ENCODE results near the gene FAM90A1.
A peak's percentile ranks its signal among the peaks of the same experiment; 100 is the strongest.
"Not testable (repeated sequence)": the region's sequence is repeated elsewhere in the genome, so short reads cannot be mapped to it uniquely, and the experiment has no call there.

The FAM90A1 gene

DNA sequence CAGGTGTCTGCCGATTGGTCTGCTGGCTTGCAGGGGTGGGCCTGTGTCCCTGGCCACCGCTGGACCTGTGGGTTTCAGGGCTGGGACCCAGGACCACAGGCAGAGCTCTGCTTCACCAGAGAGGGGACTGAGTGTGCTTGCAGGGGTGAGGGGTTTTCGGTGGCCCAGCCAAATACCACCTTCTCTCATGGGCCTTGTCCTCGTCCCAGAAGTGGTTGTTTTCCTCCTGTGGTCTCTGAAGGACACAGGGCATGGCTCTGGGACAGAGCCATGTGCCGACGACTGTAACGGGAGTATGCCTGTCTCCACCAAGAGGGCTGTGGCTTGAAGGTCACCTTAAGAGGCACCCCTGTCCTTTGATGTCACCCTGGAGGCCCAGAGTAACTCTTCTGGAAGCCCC lies 7.3 kb upstream of the FAM90A1 start:
- DNase-seq (ENCODE audit: low read depth) = not testable (repeated sequence)

DNA sequence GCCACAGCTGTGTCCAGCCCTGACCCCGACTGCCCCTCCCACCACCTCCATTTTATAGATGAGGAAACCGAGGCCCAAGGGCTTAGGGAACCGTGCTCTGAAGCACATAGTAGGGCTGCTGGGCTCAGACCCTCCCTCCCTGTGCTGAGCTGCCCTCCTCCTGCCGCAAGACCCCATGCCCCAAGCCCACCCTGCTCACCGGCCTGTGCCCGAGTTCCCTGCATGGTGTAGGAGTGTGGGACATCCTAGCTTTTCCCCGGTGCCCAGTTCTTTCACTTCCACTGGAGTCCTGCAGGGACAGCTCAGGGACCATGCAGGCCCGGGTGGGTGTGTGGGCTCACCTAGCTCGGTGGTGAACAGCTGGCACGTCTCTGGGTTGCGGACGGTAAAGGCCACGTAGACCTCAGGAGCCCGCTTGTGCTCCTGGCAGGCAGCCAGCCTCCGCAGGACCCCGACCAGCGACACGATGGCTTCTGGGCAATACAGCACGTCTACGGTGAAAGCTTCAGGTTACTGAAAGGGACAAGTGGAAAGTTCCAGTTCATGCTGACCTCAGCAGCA lies 6.6 kb upstream of the FAM90A1 start:
- DNase-seq (ENCODE audit: low read depth); H3K4me3 ChIP-seq (ENCODE audit: low read length): not testable (repeated sequence)

More for the DNA sequence above, 7.3 kb upstream of the FAM90A1 start:
- H3K4me3 ChIP-seq (ENCODE audit: low read length) = not testable (repeated sequence)

DNA sequence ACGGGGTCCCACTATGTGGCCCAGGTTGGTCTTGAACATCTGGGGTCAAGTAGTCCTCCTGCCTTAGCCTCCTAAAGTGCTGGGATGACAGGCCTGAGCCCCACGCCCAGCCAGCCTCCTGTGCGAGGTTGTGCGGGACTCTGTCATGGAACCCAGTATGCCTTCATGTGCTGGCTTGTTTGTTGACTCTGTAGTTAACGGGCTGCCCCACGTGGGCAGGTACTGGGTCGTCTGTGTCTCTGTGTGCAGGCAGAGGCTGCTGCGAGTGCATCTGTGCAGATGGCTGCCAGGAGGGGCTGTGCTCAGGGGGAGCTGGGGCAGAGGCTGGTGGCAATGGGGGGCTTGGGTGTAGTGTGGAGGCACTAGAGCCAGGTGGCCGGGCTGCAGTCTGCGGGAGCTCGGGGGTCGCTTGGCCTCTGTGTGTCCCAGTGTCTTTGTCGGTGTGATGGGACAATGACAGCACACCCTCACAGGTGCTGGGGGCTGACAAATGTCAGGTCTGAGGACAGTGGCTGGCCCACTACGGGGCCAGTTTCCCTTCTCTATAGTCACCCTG lies 6.0 kb upstream of the FAM90A1 start:
- DNase-seq (ENCODE audit: low read depth) = not testable (repeated sequence)

DNA sequence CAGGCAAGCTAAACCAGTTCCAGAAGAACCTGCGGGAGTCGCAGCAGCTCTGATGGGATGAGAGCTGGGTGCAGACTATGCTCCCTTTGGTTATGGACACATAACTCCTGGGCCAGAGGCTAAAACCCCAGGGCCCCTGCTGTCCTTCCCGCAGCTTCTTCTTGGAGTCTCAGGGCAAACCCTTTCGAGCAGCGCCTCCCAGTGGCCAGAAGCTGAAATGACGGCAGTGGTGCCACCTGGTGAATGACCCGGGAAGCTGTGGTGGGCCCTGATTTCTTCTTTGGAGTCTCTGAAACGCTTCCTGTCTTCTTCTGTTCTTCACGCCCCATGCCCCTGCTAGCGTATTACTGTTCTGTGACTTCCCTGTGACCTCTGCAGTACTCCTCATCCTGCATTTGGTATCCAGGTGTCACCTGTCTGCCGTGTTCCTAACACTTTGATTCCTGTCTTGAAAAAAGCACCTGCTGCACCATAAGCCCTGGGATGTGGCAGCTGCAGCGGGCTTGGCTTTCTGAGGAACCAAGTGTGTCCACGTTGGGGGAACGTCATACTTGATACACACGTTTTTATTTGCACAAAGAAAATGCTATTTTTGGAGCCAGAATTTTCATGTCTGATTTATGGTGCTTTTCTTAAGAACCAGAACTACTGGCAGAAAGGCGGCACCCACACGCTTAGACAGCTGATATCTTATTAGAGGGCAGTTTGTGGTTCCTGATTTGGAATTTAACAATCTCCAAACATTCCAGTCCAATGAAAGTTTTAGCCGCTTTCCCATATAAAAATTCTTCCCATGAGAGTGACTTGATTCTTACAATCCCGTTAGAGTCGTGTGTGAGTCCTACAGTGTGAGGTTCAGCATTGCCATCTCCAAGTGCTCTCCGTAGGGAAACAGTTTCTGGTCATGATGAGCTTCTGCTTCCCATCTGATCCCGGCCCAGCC lies 4.5 kb upstream of the FAM90A1 start:
- TF ChIP-seq, protein P1, sequence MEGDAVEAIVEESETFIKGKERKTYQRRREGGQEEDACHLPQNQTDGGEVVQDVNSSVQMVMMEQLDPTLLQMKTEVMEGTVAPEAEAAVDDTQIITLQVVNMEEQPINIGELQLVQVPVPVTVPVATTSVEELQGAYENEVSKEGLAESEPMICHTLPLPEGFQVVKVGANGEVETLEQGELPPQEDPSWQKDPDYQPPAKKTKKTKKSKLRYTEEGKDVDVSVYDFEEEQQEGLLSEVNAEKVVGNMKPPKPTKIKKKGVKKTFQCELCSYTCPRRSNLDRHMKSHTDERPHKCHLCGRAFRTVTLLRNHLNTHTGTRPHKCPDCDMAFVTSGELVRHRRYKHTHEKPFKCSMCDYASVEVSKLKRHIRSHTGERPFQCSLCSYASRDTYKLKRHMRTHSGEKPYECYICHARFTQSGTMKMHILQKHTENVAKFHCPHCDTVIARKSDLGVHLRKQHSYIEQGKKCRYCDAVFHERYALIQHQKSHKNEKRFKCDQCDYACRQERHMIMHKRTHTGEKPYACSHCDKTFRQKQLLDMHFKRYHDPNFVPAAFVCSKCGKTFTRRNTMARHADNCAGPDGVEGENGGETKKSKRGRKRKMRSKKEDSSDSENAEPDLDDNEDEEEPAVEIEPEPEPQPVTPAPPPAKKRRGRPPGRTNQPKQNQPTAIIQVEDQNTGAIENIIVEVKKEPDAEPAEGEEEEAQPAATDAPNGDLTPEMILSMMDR (conservative IDR thresholded peaks at IDR 0.05; ENCODE audit: low read length) = peak; percentile 55
- not testable (repeated sequence) for H3K4me3 ChIP-seq (ENCODE audit: low read length)
- peak; percentile 99 for DNase-seq (ENCODE audit: low read depth)

More for the DNA sequence above, 6.0 kb upstream of the FAM90A1 start:
- not testable (repeated sequence) for H3K4me3 ChIP-seq (ENCODE audit: low read length)

DNA sequence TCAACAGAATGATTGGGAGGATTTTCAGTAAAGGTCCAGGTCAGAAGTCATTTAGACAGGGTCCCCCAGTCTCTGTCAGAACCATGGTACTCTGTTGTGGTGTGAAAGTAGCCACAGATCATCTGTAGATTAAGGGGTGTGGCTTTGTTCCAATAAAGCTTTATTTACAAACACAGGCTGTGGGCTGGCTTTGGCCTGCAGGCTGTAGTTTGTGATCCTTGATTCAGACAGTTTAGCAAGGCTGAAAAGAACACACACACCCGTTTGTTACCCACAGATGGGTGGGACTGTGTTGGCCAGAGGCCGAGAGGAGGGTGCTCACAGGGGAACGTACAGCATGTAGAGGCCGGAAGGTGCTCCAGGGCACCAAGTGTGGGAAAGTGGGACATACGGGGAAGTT lies 3.6 kb upstream of the FAM90A1 start:
- H3K4me3 ChIP-seq (ENCODE audit: low read length); DNase-seq (ENCODE audit: low read depth): not testable (repeated sequence)

DNA sequence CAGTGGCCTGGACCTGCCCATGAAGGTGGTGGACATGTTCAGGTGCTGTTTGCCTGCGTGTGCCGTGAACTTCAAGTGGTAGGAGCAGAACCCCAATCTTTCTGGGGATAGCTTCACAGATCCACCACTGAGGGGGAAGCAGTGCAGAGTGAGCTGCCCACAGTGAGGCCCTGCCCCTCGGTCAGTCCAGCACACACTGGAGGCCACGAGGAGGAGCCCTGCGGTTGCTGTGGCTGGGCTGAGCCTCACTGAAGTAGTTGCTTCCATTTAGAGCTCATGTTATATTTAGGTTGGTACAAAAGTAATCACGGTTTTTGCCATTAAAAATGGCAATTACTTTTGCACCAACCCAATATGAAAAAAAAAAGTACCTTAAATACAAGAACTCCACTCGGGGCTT lies 2.1 kb upstream of the FAM90A1 start:
- not testable (repeated sequence) for DNase-seq (ENCODE audit: low read depth); H3K4me3 ChIP-seq (ENCODE audit: low read length)

DNA sequence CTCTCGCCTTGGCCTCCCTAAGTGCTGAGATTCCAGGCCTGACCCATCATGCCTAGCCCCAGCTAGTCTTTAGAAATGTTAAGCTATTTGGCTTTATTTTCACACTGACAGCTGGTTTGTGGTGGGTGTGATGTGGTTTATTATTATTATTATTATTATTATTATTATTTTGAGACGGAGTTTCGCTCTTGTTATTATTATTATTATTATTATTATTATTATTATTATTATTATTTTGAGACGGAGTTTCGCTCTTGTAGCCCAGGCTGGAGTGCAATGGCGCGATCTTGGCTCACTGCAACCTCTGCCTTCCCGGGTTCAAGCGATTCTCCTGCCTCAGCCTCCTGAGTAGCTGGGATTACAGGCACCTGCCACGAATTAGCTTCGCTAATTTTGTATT lies 1.2 kb upstream of the FAM90A1 start:
- not testable (repeated sequence) for H3K4me3 ChIP-seq (ENCODE audit: low read length)

DNA sequence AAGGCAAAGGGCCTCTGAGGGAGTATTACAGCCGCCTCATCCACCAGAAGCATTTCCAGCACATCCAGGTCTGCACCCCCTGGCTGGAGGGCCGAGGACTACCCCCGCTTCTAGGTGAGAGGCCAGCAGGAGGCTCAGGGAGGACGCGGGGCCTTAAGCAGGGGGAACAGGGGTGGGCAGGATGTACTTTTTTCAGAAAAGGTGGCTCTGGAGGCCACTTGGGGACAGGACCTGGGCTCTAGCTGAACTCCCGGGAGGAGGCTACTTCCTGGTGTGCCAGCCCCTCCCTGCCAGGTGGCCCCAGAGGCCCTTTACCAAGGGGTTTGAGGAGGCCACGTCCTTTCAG lies 287 bp upstream of the FAM90A1 start:
- peak overlapping the region; percentile 36 for H3K4me3 ChIP-seq (ENCODE audit: low read length)
- not testable (repeated sequence) for DNase-seq (ENCODE audit: low read depth)

More for the DNA sequence above, 1.2 kb upstream of the FAM90A1 start:
- not testable (repeated sequence) for DNase-seq (ENCODE audit: low read depth)

DNA sequence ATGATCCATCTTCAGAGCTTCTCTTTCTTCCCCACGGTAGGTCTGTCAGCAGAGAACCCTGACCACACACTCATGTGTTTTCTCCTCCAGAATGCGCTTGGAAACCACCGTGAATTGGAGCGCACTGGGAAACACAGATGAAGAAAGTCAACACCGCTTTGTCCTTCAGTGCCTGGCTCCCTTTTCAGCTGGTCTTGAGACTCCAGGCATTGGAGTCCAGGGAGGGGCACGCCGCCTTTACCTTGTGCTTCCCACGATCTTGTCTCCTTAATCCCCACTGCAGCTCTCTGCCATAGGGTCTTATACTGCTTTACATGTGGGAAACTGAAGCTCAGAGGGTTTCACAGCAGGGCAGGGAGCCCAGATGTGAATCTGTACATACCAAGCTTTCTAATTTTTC lies 1.1 kb downstream of the FAM90A1 start:
- TF ChIP-seq, protein P1 (conservative IDR thresholded peaks at IDR 0.05; ENCODE audit: low read length) = no peak
- H3K4me3 ChIP-seq (ENCODE audit: low read length) = no peak overlapping the region
- no peak for DNase-seq (ENCODE audit: low read depth)

DNA sequence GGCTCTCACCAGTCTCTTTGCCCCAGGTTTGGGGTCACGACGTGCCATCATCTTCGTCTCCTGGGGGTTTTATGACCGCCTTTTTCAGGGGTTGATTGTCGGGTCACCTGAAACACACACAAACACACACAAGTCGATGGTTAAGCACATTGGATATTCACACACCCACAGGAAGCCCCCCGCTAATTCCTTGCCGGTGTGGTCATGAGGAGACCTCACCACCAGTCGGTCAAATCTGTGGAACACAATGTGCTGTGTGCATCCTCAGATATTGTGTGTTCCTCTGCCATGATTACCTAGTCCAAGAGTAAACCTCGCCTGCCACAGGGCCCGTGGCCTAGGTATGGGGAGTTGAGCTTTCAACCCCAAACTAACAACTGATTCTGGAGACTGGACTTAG lies 2.6 kb downstream of the FAM90A1 start:
- DNase-seq (ENCODE audit: low read depth); H3K4me3 ChIP-seq (ENCODE audit: low read length): not testable (repeated sequence)

DNA sequence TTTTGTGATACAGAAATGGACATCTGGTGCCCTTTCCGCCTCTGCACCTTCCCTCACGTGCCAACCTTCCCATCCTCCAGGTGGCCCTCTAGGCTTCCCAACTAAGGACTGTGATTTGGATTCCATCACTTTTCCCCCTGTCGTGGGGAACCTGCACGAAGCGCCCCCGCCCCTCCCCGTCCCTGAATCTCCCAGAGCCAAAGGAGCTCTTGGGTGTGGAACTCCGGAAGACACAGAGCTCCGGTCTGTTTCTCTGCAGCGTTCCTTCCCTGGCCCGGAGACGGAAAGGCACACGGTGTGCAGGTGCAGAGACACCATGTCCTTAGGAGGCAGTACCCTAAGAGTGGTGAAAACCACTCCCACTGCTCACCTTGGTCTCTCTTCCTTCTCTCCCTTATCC lies 3.8 kb downstream of the FAM90A1 start:
- H3K4me3 ChIP-seq (ENCODE audit: low read length); DNase-seq (ENCODE audit: low read depth): not testable (repeated sequence)

DNA sequence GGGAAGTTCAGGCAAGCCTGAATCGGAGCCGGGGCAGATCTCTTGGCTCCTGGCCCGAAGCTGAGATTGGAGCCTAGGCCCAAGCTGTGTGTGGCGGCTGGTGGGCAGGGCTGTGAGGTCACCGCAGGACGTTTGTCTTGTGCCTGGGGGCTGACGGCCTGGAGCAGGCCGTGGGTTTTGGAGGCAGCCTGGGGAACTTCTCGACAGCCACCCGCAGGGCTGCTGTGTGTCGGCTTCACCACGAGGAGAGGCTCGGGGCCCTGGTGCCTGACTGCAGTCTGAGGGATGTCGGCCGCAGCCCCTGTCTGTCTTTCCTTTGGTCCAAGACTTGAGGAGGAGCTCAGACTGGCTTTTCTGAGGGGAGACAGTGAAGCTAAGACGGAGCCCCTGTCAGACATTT lies 5.1 kb downstream of the FAM90A1 start:
- not testable (repeated sequence) for H3K4me3 ChIP-seq (ENCODE audit: low read length); DNase-seq (ENCODE audit: low read depth)

DNA sequence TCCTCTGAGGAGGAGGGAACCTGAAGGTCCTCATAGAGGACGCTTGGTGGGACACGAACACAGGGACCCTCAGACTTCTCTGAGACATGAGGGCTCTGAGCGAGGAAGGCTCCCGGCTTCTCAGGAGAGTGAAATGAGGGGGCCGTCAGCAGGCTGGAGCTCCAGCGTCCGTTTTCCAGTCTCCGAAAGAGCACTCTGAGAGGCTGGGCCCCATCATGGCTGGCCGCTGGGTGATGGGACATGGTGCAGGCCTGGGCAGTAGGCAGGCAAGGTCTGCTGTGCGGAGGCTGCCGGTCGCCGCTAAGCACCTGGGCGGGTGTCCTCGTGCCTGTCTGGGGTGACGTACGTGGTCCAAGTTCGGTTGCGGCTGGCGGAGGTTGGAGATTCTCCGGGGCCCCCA lies 5.6 kb downstream of the FAM90A1 start:
- DNase-seq (ENCODE audit: low read depth); H3K4me3 ChIP-seq (ENCODE audit: low read length): not testable (repeated sequence)

DNA sequence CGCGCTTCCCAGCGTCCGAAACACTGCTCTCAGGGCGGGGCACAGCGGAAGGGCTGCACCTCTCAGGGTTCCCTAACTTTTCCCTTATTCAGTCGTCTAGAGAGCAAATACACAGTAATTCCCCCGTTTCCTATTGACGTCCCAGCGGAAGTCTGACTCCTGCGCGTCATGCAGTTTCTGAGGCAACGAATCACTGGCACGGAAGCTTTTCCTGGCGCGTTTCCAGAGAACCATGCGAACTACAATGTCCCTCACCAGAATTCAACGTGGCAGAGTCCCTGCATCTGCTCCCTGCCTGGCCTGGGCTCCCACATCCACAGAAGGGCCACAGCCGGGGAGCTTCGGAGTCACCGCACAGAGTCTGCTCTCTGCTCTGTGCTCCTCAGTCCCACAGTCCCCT lies 6.0 kb downstream of the FAM90A1 start:
- H3K4me3 ChIP-seq (ENCODE audit: low read length); DNase-seq (ENCODE audit: low read depth): not testable (repeated sequence)

DNA sequence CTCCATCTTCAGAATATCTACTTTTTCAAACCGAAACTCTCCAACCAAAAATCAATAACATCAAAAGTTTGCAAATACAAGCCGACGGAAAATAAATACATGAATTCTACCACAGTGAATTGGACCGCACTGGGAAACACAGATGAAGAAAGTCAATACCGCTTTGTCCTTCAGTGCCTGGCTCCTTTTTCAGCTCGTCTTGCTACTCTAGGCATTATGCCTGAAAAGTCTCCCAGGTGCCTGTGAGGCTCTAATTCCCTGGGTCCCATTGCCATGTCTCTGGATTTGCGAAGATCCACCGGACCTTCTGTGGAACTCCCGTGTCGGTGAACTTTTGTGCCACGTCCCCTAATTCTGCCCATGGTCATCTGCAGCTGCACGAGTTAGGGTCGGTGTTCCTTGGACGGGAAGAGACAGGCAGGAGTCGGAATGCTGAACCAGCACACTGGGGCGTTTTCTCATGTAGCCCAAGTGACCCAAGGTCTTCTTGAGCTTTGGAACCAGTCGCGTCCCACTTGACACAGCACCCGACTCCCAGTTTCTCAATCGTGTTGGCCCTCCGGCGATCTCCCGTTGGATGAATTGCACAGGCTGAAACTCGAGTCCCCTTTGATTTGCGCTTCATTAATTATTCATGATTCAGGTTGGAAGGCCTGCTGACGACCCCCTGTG lies 8.6 kb downstream of the FAM90A1 start:
- not testable (repeated sequence) for H3K4me3 ChIP-seq (ENCODE audit: low read length); DNase-seq (ENCODE audit: low read depth)

DNA sequence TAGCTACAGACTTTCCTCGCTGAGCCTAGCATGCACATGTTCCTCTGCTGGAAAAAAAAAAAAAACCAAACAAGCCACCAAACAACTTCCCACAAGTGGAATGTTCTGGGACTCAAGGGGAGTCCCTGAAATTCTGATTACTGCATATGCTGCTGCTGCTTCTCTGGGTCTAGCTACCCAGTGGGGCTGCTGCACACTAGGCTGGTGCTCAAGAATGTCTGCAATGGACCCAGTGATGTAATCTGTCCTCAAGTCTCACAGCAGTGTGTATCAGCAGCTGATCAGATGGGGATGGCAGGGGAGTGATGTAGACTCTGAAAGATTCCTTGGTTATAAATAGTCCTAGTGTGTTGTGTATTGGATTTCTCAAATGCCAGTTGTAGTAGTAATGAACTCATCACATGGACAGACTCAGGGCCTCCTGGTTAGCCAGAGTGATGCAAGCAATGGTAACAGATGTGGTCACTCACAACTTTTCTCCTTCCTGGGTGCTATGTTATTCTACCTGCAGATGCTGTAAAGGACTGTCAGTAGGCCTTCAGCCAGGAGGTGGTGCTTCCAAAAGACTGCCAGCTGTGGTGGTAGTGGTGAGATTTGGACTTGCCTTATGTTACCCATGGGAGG lies 29.6 kb downstream of the FAM90A1 start:
- H3K4me3 ChIP-seq (ENCODE audit: low read length) = not testable (repeated sequence)
- DNase-seq (ENCODE audit: low read depth) = peak; percentile 96

DNA sequence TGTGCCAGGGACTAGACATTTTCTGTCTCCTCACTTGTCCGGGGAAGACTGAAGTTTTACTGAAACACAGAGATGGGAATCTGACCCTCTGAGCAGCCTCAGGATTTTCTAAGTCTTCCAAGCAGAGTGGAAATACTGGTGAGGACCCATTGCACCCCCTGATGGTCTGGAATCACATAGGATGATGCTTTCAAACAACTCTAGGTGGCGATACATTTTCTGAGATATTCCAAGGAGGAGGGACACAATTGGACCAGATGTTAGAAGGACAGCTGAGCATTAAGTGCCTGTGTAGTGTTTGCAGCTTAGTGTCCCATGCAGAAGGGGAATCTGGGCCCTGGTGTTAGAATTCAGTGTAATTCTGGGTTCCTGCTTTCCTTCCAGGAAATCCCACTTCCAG lies 39.3 kb downstream of the FAM90A1 start:
- DNase-seq (ENCODE audit: low read depth); H3K4me3 ChIP-seq (ENCODE audit: low read length): not testable (repeated sequence)

Data from AG10803 (cell line).